Tibial nerve (tissue), 4 donors: ENCODE results near the gene SATB1. TPM values are rescaled to one million over a fixed set of nuclear protein-coding genes. Genes with fewer than 3 reads are reported as not detected.
"Not testable (repeated sequence)": the region's sequence is repeated elsewhere in the genome, so short reads cannot be mapped to it uniquely, and the experiment has no call there.

ENCODE experiments used
- DNase-seq, 2 donors: peaks; one replicate each; pipeline ENCODE4 v3.0.0-alpha.2; 2019; ENCODE audit warnings: low spot score in 2 of 2
- H3K27ac ChIP-seq, 4 donors: fragments of 200-600 bp; sonication (generic) in 3 of 4; one replicate each; pipeline ENCODE4 v1.5.1; 2017 to 2019; ENCODE audit warnings: mild to moderate bottlenecking in 1 of 4
- H3K27me3 ChIP-seq, 2 donors: fragments of 200-600 bp; sonication (generic) in 1 of 2; one replicate each; pipeline versions ENCODE4 v1.5.1 to v1.6.0; 2017 to 2019
- H3K36me3 ChIP-seq, 3 donors: fragments of 200-600 bp; sonication (generic); one replicate each; pipeline ENCODE4 v1.5.1; 2018 to 2019
- H3K4me1 ChIP-seq, 4 donors: fragments of 200-600 bp; sonication (generic) in 3 of 4; one replicate each; pipeline ENCODE4 v1.5.1; 2017 to 2019
- H3K4me3 ChIP-seq, 4 donors: fragments of 200-600 bp; sonication (generic) in 3 of 4; one replicate each; pipeline ENCODE4 v1.5.1; 2017 to 2019; ENCODE audit warnings: mild to moderate bottlenecking in 1 of 4, moderate library complexity in 1 of 4
- H3K9me3 ChIP-seq, 4 donors: fragments of 200-600 bp; sonication (generic) in 3 of 4; one replicate each; pipeline ENCODE4 v1.5.1; 2017 to 2019
- CTCF ChIP-seq, 5 experiments: fragments of 200-600 bp in 3 of 5; fragments of 450-650 bp in 2 of 5; sonication (generic) in 3 of 5; IDR thresholded peaks; one replicate each; pipeline ENCODE4 v1.5.1; 2016 to 2019; ENCODE audit warnings: antibody characterized with exemption in 5 of 5, mild to moderate bottlenecking in 3 of 5, moderate library complexity in 2 of 5
- EP300 ChIP-seq, 2 donors: sonication (generic); formaldehyde crosslinking; IDR thresholded peaks; one replicate each; pipeline ENCODE4 v1.6.1; 2017; ENCODE audit warnings: antibody characterized with exemption in 2 of 2, mild to moderate bottlenecking in 1 of 2
- POLR2A ChIP-seq, 2 donors: fragments of 450-650 bp; IDR thresholded peaks; one replicate each; pipeline ENCODE4 v1.6.1; 2017; ENCODE audit warnings: antibody characterized with exemption in 2 of 2, mild to moderate bottlenecking in 2 of 2, moderate library complexity in 2 of 2
- WGBS, 2 donors: methylation state at CpG; one replicate each; pipeline ENCODE4 v1.1.5; 2018; 5-methylcytosine and 5-hydroxymethylcytosine counted together
- total RNA-seq, 4 donors: library from RNA; depleted of rRNA; stranded (reverse); fragments of >200 nt; gene quantifications; one replicate each; pipeline ENCODE4 v1.1.0, GENCODE V29; 2016

SATB1 gene
- total RNA-seq, 4 donors from 2014 or later: 28.5 to 48.5 (median 42.8) TPM

- TF ChIP-seq EP300 (IDR thresholded peaks at IDR 0.05) (no peak), CTCF (IDR thresholded peaks at IDR 0.05) (no peak), POLR2A (IDR thresholded peaks at IDR 0.05) (no peak)
- Histone ChIP-seq H3K4me1 (no peaks in the 10 kb centered on the region), H3K36me3 (peaks cover 0 to 1% (median 0%) of the 10 kb centered on the region in 3 donors), H3K4me3 (no peak overlapping the region), H3K27ac (no peak overlapping the region), H3K27me3 (no peaks in the 10 kb centered on the region), H3K9me3 (no peaks in the 10 kb centered on the region)
- WGBS, 2 donors: 48 to 64% methylated on average over 2 of the region's 2 CpGs
- no peak for DNase-seq
These were observed 81.3 kb downstream of the SATB1 start for GRCh38 chr3:18343809-18344208.

GRCh38 chr3:18338827-18339514 lies 86.2 kb downstream of the SATB1 start:
- WGBS, 2 donors: 77 to 79% methylated on average over 11 of the region's 11 CpGs
- no peaks in the 10 kb centered on the region for H3K27me3 ChIP-seq
- no peak overlapping the region for H3K27ac ChIP-seq
- no peaks in the 10 kb centered on the region for H3K9me3 ChIP-seq
- TF ChIP-seq POLR2A (IDR thresholded peaks at IDR 0.05): no peak
- no peaks in the 10 kb centered on the region for H3K4me1 ChIP-seq
- DNase-seq: no peak
- H3K4me3 ChIP-seq: no peak overlapping the region
- H3K36me3 ChIP-seq: no peaks in the 10 kb centered on the region

GRCh38 chr3:18337231-18337630 lies 87.9 kb downstream of the SATB1 start:
- no peaks in the 10 kb centered on the region for H3K9me3 ChIP-seq
- WGBS, 2 donors: 85 to 87% methylated on average over 1 of the region's 1 CpG
- no peak for TF ChIP-seq CTCF (IDR thresholded peaks at IDR 0.05)
- no peak for DNase-seq
- no peaks in the 10 kb centered on the region for H3K4me1 ChIP-seq
- no peaks in the 10 kb centered on the region for H3K27me3 ChIP-seq
- no peak overlapping the region for H3K27ac ChIP-seq
- no peak overlapping the region for H3K4me3 ChIP-seq
- H3K36me3 ChIP-seq: no peaks in the 10 kb centered on the region

GRCh38 chr3:18334837-18335601 lies 90.1 kb downstream of the SATB1 start:
- Histone ChIP-seq H3K4me1 (no peaks in the 10 kb centered on the region), H3K27me3 (no peaks in the 10 kb centered on the region), H3K36me3 (no peaks in the 10 kb centered on the region), H3K9me3 (no peaks in the 10 kb centered on the region), H3K4me3 (no peak overlapping the region), H3K27ac (no peak overlapping the region)
- TF ChIP-seq CTCF (IDR thresholded peaks at IDR 0.05): no peak
- no peak for TF ChIP-seq POLR2A (IDR thresholded peaks at IDR 0.05)
- no peak for TF ChIP-seq EP300 (IDR thresholded peaks at IDR 0.05)
- DNase-seq: no peak

GRCh38 chr3:18330772-18331441 lies 94.2 kb downstream of the SATB1 start:
- H3K27me3 ChIP-seq: not testable (repeated sequence)
- WGBS, 2 donors: 78 to 80% methylated on average over 23 to 25 of the region's 25 CpGs

GRCh38 chr3:18308096-18308650 lies 117.0 kb downstream of the SATB1 start:
- Histone ChIP-seq H3K36me3 (no peaks in the 10 kb centered on the region), H3K27me3 (no peaks in the 10 kb centered on the region), H3K9me3 (no peaks in the 10 kb centered on the region), H3K4me3 (no peak overlapping the region), H3K27ac (no peak overlapping the region), H3K4me1 (no peaks in the 10 kb centered on the region)
- WGBS, 2 donors: 61 to 65% methylated on average over 5 of the region's 5 CpGs
- DNase-seq: no peak
- no peak for TF ChIP-seq POLR2A (IDR thresholded peaks at IDR 0.05)
- TF ChIP-seq EP300 (IDR thresholded peaks at IDR 0.05): no peak
- TF ChIP-seq CTCF (IDR thresholded peaks at IDR 0.05): no peak

More at GRCh38 chr3:18330772-18331441, 94.2 kb downstream of the SATB1 start:
- not testable (repeated sequence) for H3K9me3 ChIP-seq, H3K36me3 ChIP-seq, H3K4me3 ChIP-seq, H3K27ac ChIP-seq, DNase-seq, H3K4me1 ChIP-seq
